Frontal cortex (tissue), 4 donors: Measurements from ENCODE around the gene OR10AD1. TPM values are rescaled to one million over a fixed set of nuclear protein-coding genes. Genes with fewer than 3 reads are reported as not detected.
"Not testable (repeated sequence)": the region's sequence is repeated elsewhere in the genome, so short reads cannot be mapped to it uniquely, and the experiment has no call there.

Source experiments
- DNase-seq, 2 donors: peaks; one replicate each; pipeline ENCODE4 v3.0.0; 2012; ENCODE audit warnings: low spot score in 2 of 2
- FAIRE-seq: peaks from 2 replicates; lab custom pipeline; 2012; peaks lifted over from hg19 to GRCh38; lab: Jason Lieb, UNC
- total RNA-seq: library from RNA; depleted of rRNA; stranded (reverse); fragments of >200 nt; gene quantifications from one replicate; pipeline ENCODE4 v1.2.3, GENCODE V29; 2014
- donor health status: control.
- donor health status: control.
- donor health status: control.

The OR10AD1 gene, protein sequence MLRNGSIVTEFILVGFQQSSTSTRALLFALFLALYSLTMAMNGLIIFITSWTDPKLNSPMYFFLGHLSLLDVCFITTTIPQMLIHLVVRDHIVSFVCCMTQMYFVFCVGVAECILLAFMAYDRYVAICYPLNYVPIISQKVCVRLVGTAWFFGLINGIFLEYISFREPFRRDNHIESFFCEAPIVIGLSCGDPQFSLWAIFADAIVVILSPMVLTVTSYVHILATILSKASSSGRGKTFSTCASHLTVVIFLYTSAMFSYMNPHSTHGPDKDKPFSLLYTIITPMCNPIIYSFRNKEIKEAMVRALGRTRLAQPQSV
- not detected for total RNA-seq

DNA sequence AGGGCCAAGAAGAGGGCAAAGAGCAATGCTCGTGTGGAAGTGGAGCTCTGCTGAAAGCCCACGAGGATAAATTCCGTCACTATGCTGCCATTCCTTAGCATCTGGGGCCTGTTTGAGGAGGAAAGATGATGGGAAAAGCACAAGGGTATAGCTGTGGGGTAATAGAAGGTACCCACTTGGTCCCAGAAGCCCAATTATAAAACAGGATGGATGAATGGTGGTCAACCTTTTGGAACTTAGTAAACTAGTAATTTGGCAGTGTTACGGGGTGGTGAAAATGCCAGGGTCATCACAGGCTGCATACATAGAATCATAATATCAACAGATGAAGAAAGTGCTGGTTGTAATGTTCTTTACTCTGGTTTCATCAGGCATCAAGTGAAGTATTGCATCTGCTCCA is at the start of gene OR10AD1:
Gene OR10AD1, minus strand, starts transcription at position 101 of the 400 bp plus-strand sequence. Its CDS starts 0 bp downstream, at position 101.
- no peak for FAIRE-seq

DNA sequence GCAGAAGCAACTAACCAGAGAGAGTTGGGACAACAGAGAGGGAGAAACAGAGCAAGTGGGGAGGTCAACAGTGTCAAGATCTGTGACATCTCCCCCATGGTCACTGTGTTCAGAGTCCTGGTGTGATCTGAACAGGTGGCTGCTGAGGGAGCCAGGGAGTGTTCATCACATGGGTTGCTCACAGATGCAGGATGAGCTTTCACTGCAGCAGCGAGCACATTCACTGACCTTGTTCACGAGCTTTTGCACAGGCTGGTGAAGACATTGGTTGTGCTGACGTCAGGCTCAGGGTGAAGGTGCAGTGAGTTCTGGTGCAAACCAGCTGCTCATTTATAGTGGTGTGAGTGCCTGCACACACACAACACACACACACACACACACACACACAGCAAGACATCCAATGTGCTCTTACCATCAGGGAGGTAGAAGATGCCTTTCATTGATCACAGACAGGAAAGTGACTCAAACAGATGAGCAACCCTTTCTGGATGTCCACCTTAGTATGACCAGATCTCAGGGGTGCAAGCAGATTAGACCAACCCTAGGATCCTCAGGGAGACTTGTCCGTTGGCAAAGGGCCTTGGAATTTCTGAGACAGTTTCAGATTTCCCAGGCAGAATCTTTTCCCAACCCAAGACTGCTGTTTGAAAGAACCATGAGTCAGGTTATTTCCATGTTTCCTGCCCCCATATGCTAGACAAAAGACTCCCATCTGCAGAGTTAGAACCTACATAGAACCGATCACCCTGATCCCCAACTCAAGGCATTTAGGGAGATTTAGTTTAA is 44.3 kb upstream of the OR10AD1 start:
- DNase-seq (no peak), FAIRE-seq (no peak)

More for the DNA sequence above, at the start of gene OR10AD1:
- no peak for DNase-seq

DNA sequence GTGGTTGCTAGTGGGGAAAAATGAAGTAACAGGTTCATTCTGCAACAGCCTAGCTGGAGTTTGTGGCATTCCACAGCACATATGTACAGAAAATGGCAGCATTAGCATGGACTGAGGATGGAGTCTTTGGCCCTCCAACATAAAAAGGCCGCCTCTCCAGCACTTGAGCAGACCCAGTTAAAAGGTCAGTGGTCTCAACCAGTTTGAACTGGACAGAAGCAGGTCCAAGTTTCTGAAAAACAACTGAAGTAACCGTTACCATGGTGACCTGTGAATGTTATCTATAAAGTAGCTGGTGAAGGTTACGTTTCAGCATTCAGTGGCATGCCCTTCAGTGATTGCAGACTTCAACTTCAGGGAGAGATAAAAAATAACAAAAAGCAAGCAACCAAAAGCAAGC is 34.1 kb upstream of the OR10AD1 start:
- FAIRE-seq: no peak

DNA sequence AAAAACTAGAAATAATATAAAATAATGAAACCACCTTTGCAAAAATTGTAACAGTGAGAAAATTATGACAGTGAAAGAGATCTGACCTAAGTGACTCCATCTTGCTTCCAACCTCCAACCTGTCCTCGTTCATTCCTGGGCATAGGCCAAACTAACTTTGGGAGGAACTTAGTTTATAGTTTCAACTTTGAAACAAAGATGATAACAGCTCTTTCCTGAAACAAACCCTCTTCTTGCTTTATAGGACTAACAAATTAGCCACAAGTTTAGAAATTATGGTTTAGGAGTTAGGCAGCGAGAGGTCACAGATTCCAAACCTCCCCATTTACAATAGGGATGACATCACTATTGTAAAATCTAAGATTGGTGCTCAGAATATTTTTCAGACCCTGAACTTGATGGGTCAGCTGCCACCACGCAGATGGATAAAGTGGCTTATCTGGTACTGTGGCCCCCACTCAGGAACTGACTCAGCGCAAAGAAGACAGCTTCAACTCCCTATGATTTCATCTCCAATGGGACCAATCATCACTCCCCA is 32.8 kb upstream of the OR10AD1 start:
- FAIRE-seq (no peak), DNase-seq (no peak)

More for the DNA sequence above, 34.1 kb upstream of the OR10AD1 start:
- no peak for DNase-seq

DNA sequence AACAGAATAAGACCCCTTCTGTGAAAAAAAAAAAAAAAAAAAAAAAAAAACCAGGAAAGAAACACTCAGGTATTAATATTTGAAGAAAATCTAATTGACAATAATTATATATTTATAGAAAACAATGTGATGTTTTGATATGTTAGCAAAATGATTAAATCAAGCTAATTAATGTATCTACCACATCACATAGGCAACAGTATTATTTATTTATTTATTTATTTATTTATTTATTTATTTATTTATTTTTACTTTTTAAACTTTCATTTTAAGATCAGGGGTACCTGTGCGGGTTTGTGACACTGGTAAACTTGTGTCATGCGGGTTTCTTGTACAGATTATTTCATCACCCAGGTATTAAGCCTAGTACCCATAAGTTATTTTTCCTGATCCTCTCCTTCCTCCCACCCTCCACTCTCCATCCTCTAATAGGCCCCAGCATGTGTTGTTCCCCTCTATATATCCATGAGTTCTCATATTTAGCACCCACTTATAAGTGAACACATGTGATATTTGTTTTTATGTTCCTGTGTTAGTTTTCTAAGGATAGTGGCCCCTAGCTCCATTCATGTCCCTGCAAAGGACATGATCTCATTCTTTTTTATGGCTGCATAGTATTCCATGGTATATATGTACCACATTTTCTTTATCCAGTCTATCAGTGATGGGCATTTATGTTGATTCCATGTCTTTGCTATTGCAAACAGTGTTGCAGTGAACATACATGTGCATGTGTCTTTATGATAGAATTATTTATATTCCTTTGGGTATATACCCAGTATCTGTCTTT is 28.3 kb upstream of the OR10AD1 start:
- peak; percentile 69 for FAIRE-seq

DNA sequence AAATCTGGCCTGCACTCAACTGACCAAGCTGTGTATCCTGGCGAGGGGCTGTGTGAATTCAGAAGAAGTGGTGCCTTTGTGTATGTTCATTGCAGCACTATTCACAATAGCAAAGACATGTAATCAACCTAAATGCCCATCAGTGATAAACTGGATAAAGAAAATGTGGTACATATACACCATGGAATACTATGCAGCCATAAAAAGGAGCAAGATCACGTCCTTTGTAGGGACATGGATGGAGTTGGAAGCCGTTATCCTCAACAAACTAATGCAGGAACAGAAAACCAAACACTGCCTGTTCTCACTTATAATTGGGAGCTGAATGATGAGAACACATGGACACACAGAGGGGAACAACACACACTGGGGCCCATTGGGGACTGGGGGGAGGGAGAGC is 21.4 kb upstream of the OR10AD1 start:
- not testable (repeated sequence) for FAIRE-seq, DNase-seq

More for the DNA sequence above, 28.3 kb upstream of the OR10AD1 start:
- not testable (repeated sequence) for DNase-seq

DNA sequence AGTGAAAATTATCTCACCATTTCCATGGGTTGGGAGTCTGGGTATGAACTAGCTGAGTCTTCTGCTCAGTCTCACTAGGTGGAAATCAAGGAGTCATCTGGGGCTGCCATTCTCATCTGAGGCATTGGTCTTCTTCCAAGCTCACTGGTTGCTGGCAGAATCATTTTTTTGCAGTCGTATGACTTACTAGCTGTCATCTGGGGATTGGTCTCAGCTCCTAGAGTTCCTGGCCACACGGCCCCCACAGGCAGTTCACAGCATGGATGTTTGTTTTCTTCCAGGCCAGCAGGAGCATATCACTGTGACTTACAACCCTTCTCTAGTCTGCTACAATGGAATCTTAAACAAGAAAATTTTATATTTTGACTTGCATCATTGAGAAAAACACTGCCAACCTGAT is 18.6 kb upstream of the OR10AD1 start:
- DNase-seq (no peak), FAIRE-seq (no peak)

DNA sequence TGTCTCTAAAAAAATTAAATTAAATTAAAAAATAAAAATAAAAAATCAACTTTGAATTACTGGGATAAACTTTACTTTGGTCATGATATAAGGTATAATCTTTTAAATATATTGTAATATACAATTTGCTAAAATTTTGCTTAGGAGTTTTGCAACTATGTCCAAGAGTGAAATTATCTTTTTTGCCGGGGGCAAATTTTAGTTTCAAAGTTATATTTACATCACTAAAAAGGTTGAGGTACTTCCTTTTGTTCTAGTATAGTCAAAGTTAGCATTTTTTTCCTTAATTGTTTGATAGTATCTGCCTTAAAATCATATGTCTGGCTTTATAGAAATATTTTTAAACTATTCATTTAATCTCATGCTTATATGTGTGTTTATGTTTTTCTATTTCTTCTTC is 17.6 kb upstream of the OR10AD1 start:
- FAIRE-seq (no peak), DNase-seq (no peak)

DNA sequence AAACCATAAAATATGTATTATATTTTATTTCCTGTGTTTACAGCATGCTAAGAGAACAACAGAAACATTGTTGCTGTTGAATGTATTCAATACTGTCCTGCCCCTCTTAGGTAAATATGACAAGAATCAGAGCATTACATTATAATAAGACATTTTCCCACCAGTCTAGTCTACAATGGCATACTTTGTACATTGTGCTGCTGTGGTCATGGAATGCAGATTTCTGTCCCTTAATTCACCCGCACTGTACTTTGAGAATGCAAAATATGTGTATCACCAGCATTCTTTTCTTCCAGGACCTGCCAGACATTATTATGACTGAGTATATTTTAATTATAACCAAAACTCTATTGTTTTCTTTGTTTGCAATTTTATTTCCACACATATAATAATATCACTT is 16.5 kb upstream of the OR10AD1 start:
- FAIRE-seq (no peak), DNase-seq (no peak)

DNA sequence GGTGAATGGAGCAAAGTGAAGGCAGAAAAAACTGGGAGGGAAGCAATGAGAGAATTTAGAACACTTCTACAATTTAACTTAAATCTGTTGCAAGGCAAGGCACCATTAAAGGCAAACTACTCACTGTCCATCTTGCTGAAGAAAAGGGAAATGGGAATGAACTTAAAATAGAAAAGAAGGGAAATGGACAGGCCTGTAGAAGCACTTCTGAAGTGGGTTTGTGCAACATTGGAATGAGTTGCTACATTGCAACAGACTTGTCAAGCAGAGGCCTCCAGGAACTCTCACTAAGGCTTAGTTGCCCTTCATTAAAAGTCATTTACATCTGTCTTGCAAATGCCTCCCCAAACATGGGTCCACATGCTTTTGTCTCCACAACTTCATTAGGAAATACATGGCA is 13.7 kb upstream of the OR10AD1 start:
- no peak for DNase-seq
- FAIRE-seq: no peak

DNA sequence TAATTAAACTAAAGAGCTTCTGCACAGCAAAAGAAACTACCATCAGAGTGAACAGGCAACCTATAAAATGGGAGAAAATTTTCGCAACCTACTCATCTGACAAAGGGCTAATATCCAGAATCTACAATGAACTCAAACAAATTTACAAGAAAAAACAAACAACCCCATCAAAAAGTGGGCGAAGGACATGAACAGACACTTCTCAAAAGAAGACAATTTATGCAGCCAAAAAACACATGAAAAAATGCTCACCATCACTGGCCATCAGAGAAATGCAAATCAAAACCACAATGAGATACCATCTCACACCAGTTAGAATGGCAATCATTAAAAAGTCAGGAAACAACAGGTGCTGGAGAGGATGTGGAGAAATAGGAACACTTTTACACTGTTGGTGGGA is 6.4 kb upstream of the OR10AD1 start:
- not testable (repeated sequence) for FAIRE-seq, DNase-seq

DNA sequence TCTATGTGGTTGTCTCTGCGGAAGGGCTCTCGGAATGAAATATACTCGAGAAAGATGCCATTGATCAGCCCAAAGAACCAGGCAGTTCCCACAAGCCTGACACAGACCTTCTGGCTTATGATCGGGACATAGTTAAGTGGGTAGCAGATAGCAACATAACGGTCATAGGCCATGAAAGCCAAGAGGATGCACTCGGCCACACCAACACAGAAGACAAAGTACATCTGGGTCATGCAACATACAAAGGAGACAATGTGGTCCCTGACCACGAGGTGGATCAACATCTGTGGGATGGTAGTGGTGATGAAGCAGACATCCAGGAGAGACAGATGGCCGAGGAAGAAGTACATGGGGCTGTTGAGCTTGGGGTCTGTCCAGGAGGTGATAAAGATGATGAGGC is 326 bp downstream of the OR10AD1 start:
- FAIRE-seq (no peak), DNase-seq (no peak)

DNA sequence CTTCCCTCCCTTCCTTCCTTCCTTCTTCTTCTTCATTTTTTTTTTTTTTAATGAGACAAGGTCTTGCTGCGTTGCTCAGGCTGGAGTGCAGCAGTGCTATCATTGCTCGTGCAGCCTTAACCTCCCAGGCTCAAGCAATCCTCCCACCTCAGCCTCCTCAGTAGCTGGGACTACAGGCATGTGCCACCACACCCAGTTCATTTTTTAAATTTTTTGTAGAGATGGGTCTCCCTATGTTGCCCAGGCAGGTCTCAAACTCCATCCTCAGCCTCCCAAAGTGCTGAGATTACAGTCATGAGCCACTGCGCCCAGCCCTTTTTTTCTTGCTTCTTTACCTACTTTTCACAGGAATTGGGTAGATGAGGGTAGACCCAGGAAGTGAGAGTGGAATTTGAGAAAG is 1.6 kb downstream of the OR10AD1 start:
- DNase-seq (no peak), FAIRE-seq (no peak)

DNA sequence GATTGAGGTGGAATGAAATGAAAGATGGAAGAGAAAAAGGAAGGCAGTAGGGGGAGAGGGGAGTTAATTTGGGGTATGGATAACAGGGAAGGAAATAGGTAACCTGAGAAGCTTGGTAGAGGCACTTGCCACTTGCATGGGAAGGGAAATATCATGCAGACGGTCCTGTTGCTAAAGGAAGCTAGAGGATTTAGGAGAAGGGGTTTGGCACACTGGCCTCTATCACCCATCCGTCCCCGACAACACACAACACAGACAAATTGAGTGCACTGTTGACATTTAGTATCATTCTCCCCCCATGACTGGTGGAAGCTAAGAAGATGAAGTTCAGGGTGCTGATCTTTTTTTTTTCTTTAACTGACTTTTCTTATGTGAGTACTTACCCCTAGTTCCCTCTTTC is 2.0 kb downstream of the OR10AD1 start:
- FAIRE-seq (no peak), DNase-seq (no peak)

DNA sequence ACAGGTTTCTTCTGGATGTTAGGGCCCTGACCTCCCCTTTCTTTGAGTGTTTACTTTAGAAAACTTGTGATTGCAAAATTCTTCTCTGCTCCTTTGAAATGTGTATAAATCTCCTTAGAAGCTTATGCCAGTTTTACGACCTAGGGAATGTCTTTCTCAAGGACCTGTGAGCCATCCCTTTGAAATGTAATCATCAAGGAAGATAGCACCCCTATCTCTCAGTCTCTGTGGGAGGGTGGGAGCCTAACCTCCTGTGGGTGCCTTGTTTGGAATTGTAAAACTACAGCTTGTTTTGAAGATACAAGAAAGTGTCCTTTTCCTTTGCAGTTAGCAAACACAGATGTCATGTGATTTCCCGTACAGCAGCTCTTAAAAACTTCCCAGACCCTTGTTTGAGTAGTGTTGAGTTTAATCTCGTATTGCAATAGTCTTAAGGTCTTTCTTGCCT is 3.3 kb downstream of the OR10AD1 start:
- DNase-seq (no peak), FAIRE-seq (no peak)

DNA sequence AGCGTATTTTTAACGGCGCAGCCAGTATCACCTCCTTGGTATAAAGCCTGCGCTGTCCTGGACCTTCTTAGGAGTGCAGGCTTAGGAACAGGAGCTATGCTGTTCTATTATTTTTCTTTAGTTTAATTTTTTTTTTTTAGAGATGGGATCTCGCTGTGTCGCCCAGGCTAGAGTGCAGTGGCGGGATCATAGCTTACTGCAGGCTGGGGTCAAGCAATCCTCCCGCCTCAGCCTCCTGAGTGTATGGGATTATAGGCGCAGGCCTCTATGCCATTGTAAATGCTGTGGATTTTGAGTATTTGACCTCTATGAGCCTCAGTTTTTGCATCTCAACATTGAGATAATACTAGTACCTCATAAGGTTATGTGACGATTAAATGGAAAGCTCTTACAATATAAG is 4.1 kb downstream of the OR10AD1 start:
- DNase-seq (no peak), FAIRE-seq (no peak)

DNA sequence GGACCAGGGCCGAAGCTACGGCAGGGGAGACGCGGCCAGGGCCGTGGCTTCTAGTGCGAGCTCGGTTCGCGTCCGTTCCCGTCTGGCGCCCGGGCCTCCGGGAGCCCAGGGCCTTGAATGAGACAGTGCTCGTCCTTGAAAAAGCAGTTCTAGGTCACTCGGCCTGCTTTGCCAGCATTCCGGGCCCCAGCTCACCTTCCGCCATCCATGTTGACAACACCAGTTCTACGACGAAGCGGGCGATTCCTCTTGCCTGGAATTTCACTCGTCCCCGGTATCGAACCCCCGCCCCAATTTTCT is 4.5 kb downstream of the OR10AD1 start:
- DNase-seq (no peak), FAIRE-seq (no peak)

DNA sequence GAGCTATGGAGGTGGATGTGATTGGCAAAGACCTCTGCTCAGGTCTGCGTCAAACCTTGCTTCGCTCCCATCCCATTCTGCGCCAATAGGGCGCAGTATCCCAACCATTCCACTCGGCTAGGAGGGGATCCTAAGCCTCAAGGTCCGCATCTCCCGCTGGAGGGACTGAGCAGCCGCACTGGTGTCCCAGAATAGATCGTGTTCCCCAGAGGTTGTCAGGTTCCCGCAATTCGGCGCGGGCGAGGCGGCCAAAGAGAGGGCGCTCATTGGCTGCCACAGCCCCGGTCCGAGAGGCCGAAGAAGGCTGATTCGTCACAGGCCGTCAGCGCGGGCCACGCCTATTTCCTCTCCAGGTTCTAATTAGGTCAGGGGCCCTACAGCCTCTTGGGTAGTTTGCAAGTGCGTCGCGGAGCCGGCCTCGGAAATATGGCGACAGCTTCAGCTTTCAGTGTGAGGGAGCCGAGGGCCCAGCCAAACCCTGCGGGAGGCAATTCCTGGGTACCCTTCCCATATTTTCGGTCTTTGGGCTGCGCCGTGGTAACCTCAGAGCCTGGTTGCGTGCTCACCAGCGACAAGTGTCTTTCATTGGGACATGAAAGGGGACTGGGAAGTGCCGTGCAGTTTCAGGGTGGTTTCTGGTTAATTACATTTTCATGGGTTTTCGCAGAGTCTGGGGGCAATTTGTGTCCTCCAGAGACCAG is 5.0 kb downstream of the OR10AD1 start:
- DNase-seq (peak; percentile 51 to 85), FAIRE-seq (no peak)

DNA sequence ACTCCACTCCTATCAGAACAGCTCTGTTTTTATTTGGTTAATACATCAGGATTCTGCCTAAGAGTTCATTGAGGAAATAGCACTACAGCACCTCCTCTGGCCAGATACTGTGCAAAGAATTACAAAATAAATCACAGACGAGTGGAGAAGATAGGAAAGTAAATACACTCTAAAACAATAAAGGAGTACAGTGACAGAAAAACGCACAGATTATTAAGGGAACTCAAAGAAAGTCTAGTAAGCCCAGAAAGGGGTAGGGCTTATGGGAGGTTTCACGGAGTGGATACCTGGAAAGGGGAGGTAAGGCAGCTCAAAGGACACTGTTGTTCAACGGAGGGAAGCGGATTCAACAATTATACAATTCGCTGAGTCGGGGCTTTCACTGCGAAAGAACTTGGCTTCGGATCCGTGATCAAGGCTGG is 5.5 kb downstream of the OR10AD1 start:
- no peak for FAIRE-seq
- peak in 1 of 2 donors; percentile 57 for DNase-seq

DNA sequence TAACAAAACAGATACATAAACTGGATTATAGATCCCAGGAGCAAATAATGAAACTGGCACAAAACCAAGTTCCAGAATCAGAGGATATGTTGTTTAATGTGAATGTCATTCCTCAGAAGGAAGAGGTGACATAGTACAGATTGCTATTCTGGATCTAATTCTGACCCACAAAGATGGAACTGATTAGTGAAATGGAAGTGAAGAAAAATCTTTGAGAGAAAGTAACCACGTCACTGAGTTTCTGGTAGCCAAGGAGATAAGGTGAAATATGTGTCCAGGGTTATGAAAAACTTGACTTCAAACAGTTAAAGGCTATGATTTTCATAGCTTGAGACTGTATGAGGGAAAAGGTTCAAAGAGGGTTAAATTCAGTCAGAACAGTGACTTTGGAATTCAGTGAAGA is 8.3 kb downstream of the OR10AD1 start:
- DNase-seq (no peak), FAIRE-seq (no peak)
